Nucleus accumbens (tissue), 56 donors: ENCODE results near the gene ZBTB5.
"Not testable (repeated sequence)": the region's sequence is repeated elsewhere in the genome, so short reads cannot be mapped to it uniquely, and the experiment has no call there.

ENCODE experiments used
- DNase-seq, 56 donors: peaks; one replicate each; lab custom pipeline; 2025; lab: John Stamatoyannopoulos, UW

Gene ZBTB5

DNA sequence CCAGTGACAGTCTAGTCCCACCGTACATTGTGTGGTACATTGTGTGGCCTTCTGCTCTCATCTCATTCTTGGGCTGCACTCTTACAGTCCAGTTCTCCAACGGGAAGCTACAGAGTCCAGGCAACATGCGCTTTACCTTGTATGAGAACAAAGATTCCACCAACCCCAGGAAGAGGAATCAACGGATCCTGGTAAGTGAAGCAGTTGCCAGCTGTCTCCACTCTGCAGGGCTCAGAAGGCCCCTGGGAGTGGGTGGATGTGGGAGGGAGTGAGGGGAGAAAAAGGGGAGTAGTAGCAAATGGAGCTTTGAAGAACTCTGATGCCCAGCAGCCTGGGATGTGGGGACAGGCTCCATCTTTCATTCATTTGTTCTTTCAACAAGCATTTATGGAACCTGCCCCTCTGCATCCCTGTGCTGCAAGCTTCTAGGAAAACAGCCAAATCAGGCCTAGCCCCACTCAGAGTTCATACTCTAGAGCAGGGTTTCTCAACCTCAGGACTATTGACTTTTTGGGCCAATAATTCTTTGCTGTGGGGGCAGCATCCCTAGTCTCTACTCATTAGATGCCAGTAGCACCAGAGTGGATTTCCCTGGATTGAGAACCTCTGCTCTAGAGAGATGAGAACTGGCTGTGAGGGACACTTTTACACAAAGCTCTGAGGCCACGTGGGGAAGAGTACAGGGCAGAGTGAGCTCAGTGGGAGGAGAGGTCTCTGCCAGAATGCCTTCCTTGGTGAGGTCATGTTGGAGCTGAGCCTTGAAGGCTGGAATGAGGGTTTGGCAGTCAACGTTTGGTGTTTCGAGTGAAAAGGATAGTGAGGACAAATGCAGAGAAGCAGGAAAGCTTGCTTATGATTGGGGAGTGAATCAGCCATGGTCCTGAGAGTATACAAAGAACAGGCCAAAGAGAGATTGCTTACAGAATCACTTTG is 21.6 kb upstream of the ZBTB5 start:
- DNase-seq = peak in 26 of 56 donors; percentile 1 to 66 (median 27)

DNA sequence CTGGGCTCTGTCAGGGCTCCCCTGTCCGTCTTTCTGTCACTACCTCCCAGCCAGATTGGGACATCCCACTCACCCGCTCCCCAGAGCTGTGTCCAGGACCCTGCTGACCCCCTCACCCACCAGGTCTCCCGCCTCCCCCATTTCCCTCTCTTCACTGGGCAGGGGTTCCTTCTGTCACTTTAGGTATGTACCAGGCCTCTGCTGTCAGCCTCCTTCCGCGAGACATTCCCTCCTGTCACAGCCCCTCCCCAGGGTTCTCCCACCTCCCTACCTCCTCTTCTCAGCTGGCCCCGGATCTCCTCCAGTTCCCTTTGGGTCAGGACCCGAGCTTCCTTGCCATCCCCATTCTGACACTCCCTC is 21.0 kb upstream of the ZBTB5 start:
- no peak for DNase-seq

DNA sequence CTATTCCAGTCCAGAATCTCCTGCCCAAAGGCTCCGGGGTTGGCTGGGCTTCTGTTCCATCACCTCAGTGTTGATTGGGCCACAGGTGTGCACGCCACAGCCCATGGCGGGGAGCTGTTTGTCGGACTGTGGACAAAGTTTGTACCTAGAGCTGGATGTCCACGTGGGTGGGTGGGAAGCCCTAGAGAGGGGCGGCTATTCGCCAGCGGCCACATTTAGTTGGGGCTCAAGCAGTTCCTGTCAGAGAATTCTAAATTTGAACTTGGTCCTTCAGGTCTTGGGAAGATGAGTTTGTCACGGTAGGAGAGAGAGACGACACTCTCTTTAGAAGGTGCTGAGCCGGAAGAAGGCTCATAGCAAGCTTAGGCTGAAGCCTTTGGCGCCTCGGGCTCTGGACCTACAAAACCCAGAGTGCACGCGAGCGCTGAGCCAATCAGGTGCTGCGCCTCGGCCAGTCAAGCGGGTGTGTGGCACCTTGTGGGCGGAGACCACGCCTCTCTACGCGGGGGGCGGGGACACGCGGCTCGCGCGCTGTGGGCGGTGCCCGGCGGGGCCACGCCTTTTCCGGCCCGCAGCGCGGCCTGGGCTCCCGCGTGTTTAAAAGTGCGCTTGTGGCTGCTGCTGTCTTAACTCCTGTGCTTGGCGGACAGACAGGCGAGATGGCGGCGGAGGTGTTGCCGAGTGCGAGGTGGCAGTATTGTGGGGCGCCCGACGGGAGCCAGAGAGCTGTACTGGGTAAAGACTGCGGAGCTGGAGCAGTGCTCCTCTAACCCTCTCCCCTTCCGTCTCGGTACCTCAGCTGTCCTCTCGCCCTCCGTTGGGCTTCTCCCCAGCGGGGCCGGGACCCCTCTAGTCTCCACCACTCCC is 20.4 kb upstream of the ZBTB5 start, which contains the start of gene POLR1E:
TSS of gene POLR1E (plus strand) at position 560 of the 867 bp plus-strand sequence. CDS start at position 660, 100 bp downstream.
- peak; percentile 47 to 95 (median 80) for DNase-seq

DNA sequence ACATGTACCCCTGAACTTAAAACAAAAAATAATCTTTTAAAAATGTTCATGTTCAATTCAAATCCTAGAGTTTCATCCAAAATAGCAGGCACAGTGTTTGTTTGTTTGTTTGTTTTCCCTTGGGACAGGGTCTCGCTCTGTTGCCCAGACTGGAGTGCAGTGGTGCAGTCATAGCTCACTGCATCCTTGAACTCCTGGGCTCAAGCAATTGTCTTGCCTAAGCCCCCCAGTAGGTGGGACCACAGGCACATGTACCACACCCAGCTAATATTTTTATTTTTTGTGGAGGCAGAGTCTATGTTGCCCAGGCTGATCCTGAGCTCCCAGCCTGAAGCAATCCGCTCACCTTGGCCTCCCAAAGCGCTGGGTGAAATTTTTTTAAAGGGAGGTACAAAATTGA is 15.5 kb upstream of the ZBTB5 start:
- no peak for DNase-seq

DNA sequence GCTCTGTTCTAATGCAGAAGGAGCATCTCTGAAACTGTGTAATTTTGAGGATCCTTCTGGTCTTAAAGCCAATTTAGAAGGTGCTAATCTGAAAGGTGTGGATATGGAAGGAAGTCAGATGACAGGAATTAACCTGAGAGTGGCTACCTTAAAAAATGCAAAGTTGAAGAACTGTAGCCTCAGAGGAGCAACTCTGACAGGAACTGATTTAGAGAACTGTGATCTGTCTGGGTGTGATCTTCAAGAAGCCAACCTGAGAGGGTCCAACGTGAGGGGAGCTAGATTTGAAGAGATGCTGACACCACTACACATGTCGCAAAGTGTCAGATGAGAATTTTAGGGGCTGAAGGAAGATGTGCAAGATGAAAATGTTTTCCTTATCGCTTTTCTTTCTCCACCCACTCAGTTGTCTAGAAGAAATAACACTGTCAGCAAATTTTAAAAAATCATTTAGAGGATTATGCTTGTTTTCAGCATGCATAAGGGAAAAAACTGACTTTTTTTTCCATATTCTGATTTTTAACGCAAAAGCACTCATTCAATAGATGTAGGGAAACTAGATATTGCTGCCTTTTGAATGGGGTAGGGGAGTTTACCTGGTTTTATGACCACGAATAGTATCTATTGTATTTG is 12.9 kb upstream of the ZBTB5 start:
- not testable (repeated sequence) for DNase-seq

DNA sequence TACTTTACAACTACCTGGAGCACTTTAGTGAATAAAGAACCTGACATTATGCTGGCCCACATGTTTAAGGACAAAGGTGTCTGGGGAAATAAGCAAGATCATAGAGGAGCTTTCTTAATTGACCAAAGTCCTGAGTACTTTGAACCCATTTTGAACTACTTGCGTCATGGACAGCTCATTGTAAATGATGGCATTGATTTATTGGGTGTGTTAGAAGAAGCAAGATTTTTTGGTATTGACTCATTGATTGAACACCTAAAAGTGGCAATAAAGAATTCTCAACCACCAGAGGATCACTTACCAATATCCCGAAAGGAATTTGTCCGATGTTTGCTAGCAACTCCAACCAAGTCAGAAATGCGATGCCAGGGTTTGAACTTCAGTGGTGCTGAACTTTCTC is 12.2 kb upstream of the ZBTB5 start:
- not testable (repeated sequence) for DNase-seq

DNA sequence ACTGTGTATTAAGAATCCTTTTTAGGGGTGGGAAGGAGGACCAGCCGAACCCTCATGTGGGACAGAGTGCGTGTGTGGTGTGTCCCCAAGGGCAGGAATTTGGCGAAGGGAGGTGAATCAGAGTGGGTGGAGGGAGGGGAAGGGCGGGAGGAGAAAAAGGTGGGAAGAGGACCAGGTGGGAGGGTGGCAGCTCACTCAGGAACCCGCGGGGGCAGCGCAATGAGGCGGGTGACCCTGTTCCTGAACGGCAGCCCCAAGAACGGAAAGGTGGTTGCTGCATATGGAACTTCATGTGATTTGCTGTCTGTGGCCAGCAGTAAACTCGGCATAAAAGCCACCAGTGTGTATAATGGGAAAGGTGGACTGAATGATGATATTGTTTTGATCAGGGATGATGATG is 11.7 kb upstream of the ZBTB5 start:
- no peak for DNase-seq

DNA sequence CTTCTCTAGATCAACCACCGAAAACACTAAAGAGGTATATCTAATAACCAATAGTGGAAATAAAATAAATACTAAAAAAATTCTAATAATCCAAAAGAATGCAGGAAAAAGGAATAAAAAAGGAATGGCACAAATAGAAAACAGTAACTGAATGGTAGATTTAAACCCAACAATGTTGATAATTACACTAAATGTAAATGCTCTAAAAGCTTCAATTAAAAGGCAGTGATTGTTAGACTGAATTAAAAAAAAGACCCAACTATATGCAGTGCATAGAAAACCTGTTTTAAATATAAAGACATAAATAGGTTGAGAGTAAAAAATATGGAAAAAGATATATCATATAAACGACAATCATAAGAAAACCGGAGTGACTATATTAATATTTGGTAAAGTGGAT is 9.2 kb upstream of the ZBTB5 start:
- DNase-seq = no peak

DNA sequence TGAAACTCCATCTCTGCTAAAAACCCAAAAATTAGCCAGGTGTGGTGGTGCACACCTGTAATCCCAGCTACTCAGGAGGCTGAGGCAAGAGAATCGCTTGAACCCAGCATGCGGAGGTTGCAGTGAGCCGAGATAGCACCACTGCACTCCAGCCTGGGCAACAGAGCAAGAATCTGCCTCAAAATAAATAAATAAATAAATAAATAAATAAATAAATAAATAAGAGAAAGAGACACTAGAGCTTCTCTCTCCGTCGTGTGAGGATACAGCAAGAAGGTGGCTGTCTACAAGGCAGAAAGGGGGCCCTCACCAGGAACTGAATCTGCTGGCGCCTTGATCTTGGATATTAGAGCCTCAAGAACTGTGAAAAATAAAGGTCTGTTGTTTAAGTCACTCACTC is 8.7 kb upstream of the ZBTB5 start:
- DNase-seq = not testable (repeated sequence)

DNA sequence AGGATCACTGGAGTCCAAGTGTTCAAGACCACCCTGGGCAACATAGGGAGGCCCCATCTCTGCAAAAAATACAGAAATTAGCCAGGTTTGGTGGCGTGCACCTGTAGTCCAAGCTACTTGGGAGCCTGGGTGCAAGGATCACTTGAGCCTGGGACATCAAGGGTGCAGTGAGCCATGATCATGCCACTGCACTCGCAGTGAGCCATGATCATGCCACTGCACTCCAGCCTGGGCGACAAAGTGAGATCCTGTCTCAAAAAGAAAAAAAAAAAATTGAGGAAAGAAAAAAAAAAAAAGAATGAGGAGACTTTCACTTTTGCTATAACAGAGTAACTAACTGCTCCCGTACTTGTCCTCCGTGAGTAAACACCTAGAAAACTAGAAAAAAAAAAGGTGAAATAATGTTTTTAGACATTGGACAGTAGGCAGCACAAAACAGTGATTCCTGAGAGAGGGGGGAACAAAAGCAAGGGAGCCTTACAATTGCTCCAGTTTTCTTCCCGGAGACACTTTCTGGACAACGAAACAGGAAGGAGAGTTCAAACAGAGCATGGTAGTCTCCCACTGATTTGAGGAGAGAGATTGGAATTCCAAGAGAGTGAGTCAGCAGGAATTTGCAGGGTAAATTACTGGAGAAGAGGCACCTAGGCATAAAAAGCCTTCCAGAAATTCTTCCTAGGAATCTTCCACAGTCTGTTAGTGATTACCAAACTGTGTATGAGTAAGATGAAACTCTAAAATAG is 6.9 kb upstream of the ZBTB5 start:
- no peak for DNase-seq

DNA sequence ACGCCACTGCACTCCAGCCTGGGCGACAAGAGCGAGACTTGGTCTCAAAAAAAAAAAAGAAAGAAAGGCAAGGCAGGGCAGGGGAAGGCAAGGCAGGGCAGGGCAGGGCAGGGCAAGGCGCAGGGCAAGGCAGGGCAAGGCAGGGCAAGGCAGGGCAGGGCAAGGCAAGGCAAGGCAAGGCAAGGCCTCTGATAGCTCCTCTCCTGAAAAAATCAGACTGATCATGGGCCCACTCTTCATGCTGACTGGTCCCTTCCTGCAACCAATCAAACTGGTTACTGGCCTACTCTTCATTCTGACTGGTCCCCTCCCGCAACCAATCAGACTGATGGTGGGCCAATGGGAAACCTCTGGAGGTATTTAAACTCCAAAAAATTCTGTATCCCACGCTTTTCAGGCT is 3.4 kb upstream of the ZBTB5 start:
- DNase-seq = no peak

DNA sequence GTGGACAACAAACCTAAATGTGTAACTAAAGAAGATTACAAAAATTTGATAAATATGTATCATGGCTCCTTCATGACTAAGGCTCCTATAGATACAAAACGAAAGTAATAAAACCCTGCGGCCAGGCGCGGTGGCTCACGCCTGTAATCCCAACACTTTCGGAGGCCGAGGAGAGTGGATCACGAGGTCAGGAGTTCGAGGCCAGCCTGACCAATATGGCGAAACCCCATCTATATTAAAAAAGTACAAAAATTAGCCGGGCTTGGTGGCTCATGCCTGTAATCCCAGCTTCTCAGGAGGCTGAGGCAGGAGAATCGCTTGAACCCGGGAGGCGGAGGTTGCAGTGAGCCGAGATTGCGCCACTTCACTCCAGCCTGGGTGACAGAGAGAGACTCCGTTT is 2.3 kb upstream of the ZBTB5 start:
- not testable (repeated sequence) for DNase-seq

DNA sequence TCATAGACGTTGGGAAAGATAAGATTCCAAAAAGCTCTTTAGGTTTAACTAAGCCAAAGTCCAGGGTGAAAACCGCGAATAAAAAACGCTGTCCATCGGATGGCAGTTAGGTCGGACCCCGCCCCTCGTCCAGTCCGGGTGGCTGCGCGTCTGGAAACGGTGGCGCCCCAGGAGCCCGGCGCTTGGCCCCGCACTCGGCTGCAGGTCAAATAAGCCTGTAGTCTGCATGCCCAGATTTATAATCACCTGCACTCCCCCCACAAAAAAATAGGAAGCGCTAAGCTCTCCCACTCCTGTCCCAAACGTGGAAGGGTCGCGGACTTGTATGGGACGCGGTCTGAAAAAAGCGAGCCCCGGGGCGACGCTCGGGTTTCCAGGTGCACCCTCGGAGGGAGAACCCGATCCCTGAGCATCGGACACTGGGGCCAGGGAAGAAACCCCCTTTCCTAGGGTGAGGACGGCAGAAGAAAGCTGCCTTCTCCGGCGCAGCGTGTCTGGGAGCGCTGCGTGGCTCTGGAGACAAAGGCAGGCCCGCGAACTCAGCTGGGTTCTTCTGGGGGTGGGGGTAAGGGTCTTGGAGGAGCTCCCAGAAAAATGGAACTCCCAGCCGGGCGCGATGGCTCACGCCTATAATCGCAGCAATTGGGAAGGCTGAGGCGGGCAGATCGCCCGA is 923 bp upstream of the ZBTB5 start:
- DNase-seq = peak in 48 of 56 donors; percentile 19 to 81 (median 58)

DNA sequence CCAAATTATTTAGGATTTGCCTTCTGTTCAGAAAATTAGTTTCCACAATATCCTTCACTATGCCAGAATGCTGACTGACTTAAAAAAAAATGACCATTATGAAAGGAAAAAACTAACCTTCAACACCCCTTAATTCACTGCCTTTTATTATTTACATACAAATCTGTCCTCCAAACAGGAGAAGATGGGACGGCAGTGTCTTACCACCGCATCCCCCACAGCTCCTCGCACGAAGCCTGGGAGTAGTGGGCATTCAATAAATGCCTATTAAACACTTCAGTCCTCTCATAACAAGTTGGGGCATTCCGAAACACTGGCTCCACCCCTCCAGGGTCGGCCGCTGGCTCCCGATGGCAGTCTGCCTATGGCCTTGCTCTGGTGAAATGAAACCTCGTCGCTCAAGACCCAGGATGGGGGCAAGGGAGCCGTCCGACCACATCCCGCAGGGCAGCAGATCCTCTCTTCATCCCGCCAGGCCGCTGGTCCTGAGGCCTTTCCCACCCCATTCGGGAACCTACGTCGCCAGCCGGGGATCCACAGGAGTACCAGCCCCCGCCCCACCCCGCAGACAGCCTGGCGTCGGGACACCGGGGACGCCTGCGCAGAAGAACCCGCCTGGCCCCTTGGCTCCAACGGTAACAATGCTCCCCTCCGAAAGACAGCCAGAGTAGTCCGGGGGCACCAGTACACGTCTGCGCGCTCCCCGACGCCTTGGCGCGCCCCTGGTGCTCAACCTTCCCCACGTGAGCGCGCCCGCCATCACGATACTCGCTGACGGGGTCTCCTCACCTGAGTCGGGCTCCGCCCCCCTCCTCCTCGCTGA is 613 bp downstream of the ZBTB5 start:
- DNase-seq = peak in 34 of 56 donors; percentile 54 to 96 (median 82)

DNA sequence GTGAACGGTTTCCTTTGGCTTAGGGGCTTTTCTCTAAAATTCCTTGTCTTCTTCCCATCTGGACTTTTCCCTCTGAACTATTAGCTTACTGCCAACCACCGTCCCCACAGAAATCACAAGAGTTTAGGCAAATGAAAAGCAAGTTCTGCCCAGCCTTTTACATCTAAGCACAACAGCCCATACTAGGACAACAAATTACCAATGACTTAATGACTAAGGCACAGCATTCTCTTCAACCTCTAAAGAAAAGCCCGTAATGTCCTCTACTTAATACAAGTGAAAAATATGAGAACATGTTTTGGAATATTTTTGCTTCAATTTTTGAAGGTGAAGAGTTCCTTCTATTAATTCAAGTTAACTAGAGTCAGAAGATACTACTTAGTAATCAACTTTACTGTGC is 1.2 kb downstream of the ZBTB5 start:
- no peak for DNase-seq

DNA sequence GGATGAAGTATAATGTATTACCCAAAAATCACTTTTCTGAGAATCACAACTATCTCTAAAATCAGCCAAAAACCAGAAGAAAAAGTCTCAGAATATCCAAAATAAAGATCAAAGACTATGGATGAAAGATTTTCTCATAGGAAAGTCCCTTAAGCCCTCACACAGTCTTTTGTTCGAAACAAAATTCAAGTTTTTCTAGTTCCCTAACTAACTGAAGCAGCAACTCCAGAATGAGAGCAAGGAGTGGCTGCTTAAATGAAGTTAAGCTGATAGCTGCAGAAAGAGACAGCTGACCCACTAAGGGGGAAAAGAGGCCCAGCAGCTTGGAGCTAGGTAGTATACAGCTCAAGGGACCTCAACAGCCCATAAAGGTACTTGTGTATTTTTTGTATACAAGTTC is 8.4 kb downstream of the ZBTB5 start:
- no peak for DNase-seq

DNA sequence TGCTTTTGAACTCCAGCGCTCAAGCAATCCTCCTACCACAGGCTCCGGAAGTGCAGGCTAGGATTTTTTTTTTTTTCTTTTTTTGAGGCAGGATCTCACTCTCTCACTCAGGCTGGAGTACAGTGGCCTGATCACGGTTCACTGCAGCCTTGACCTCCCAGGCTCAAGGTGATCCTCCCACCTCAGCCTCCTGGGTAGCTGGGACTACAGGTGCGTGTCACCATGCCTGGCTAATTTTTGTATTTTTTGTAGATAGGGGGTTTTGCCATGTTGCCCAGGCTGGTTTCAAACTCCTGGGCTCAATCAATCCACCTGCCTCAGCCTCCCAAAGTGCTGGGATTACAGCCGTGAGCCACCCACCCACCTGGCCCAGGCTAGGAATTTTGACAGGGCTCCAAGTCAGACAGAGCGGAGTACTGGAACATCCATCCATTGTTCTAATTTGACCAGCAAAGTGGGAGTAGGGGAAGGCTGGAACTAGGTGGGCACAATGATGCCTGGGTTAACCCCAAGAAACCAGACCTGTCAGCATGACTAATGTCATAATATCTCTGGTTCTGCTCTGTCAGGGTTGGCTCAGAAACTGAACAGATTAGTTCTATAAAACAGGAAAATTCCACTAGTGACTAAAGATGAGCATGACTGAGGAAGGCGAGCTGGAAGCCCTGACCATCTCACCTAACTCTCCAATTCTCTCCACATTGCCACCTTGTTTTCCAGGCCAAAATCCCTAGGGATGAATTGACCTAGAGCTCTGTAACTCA is 9.2 kb downstream of the ZBTB5 start:
- DNase-seq = no peak

DNA sequence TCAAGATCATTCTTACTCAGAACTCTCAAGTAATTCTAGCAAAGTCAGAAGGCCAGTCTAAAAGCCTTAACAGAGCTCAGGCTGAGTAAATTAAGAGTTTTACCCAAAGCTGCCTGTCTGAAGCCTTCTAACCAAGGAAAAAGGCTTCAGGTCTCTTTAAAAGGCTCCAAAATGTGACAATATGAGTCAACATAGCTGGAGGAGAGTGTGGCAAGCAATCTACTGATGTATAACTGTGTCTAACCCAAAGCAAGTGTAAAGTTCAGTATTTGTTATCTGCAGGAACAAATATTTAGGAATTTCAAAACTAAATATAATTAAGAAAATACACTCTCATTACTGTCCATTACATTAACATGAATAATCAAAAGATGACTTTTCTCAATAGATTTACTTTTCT is 11.0 kb downstream of the ZBTB5 start:
- no peak for DNase-seq
